HEK293 (cell line): ENCODE data around the gene IGF1R.

Experiments
- BCL11A ChIP-seq: fragments of 450-650 bp; formaldehyde crosslinking; IDR thresholded peaks from 2 replicates; pipeline ENCODE4 v1.5.1; 2016; ENCODE audit warnings: low read depth, missing biosample characterization, missing genetic modification characterization
- GLI2 ChIP-seq: fragments of 450-650 bp; formaldehyde crosslinking; IDR thresholded peaks from 2 replicates; pipeline ENCODE4; 2017; ENCODE audit warnings: missing biosample characterization, missing genetic modification characterization, low read depth, borderline replicate concordance
- GLIS2 ChIP-seq: fragments of 450-650 bp; formaldehyde crosslinking; IDR thresholded peaks from 2 replicates; pipeline ENCODE4 v1.5.1; 2016; ENCODE audit warnings: missing biosample characterization, missing genetic modification characterization
- HOXC10 ChIP-seq: sonication (generic); formaldehyde crosslinking; IDR thresholded peaks from 2 replicates; pipeline ENCODE4 v1.8.1; 2023; ENCODE audit warnings: mild to moderate bottlenecking, missing genetic modification reagents
- IKZF3 ChIP-seq: fragments of 450-650 bp; IDR thresholded peaks from 2 replicates; pipeline ENCODE4 v1.5.0; 2018; ENCODE audit warnings: missing biosample characterization, mild to moderate bottlenecking, missing genetic modification characterization, moderate library complexity
- KLF1 ChIP-seq: fragments of 450-650 bp; formaldehyde crosslinking; IDR thresholded peaks from 2 replicates; pipeline ENCODE4 v1.5.1; 2016; ENCODE audit warnings: missing biosample characterization, missing genetic modification characterization
- KLF10 ChIP-seq: fragments of 450-650 bp; IDR thresholded peaks from 2 replicates; pipeline ENCODE4 v1.5.1; 2018; ENCODE audit warnings: missing biosample characterization, mild to moderate bottlenecking, missing genetic modification characterization
- KLF16 ChIP-seq: fragments of 450-650 bp; formaldehyde crosslinking; IDR thresholded peaks from 2 replicates; pipeline ENCODE4 v1.5.1; 2017; ENCODE audit warnings: missing biosample characterization, missing genetic modification characterization
- KLF8 ChIP-seq: fragments of 450-650 bp; formaldehyde crosslinking; IDR thresholded peaks from 2 replicates; pipeline ENCODE4 v1.5.1; 2016; ENCODE audit warnings: missing biosample characterization, missing genetic modification characterization
- MEIS1 ChIP-seq: sonication (generic); formaldehyde crosslinking; IDR thresholded peaks from 2 replicates; pipeline ENCODE4 v1.8.1; 2022; ENCODE audit warnings: missing genetic modification reagents, mild to moderate bottlenecking, borderline replicate concordance
- OSR2 ChIP-seq: fragments of 450-650 bp; formaldehyde crosslinking; IDR thresholded peaks from 2 replicates; pipeline ENCODE4 v1.5.1; 2016; ENCODE audit warnings: missing biosample characterization, missing genetic modification characterization
- PATZ1 ChIP-seq: fragments of 450-650 bp; formaldehyde crosslinking; IDR thresholded peaks from 2 replicates; pipeline ENCODE4 v1.5.1; 2016; ENCODE audit warnings: missing biosample characterization, missing genetic modification characterization
- PRDM2 ChIP-seq: fragments of 450-650 bp; formaldehyde crosslinking; IDR thresholded peaks from 2 replicates; pipeline ENCODE4 v1.5.1; 2016; ENCODE audit warnings: missing biosample characterization, missing genetic modification characterization, borderline replicate concordance
- REST ChIP-seq: fragments of 450-650 bp; formaldehyde crosslinking; IDR thresholded peaks from 2 replicates; pipeline ENCODE4 v1.5.1; 2016; ENCODE audit warnings: missing biosample characterization, missing genetic modification characterization
- ZNF10 ChIP-seq: fragments of 450-650 bp; formaldehyde crosslinking; IDR thresholded peaks from 2 replicates; pipeline ENCODE4 v1.5.1; 2017; ENCODE audit warnings: missing biosample characterization, missing genetic modification characterization
- ZNF114 ChIP-seq: fragments of 450-650 bp; formaldehyde crosslinking; IDR thresholded peaks from 2 replicates; pipeline ENCODE4 v1.5.0; 2017; ENCODE audit warnings: missing biosample characterization, missing genetic modification characterization
- ZNF169 ChIP-seq: fragments of 450-650 bp; formaldehyde crosslinking; IDR thresholded peaks from 2 replicates; pipeline ENCODE4 v1.5.1; 2016; ENCODE audit warnings: missing biosample characterization, missing genetic modification characterization
- ZNF19 ChIP-seq: fragments of 450-650 bp; formaldehyde crosslinking; IDR thresholded peaks from 2 replicates; pipeline ENCODE4; 2016; ENCODE audit warnings: missing biosample characterization, missing genetic modification characterization, low read depth
- ZNF335 ChIP-seq: fragments of 450-650 bp; formaldehyde crosslinking; conservative IDR thresholded peaks from 2 replicates; pipeline ENCODE4 v1.5.1; 2016; ENCODE audit warnings: missing biosample characterization, missing genetic modification characterization
- ZNF561 ChIP-seq: fragments of 450-650 bp; IDR thresholded peaks from 2 replicates; pipeline ENCODE4 v1.5.1; 2018; ENCODE audit warnings: missing biosample characterization, missing genetic modification characterization, borderline replicate concordance
- ZNF639 ChIP-seq: fragments of 450-650 bp; formaldehyde crosslinking; IDR thresholded peaks from 2 replicates; pipeline ENCODE4 v1.5.1; 2016; ENCODE audit warnings: missing biosample characterization, missing genetic modification characterization
- ZNF660 ChIP-seq: fragments of 450-650 bp; IDR thresholded peaks from 2 replicates; pipeline ENCODE4 v1.5.1; 2018; ENCODE audit warnings: missing biosample characterization, mild to moderate bottlenecking, missing genetic modification characterization
- ZNF76 ChIP-seq: fragments of 450-650 bp; formaldehyde crosslinking; IDR thresholded peaks from 2 replicates; pipeline ENCODE4; 2016; ENCODE audit warnings: low read depth, missing biosample characterization, missing genetic modification characterization, borderline replicate concordance
- ZNF785 ChIP-seq: fragments of 450-650 bp; formaldehyde crosslinking; IDR thresholded peaks from 2 replicates; pipeline ENCODE4 v1.5.1; 2016; ENCODE audit warnings: missing biosample characterization, missing genetic modification characterization
- ZNF791 ChIP-seq: fragments of 450-650 bp; formaldehyde crosslinking; IDR thresholded peaks from 2 replicates; pipeline ENCODE4 v1.5.1; 2016; ENCODE audit warnings: missing biosample characterization, missing genetic modification characterization
- ZNF792 ChIP-seq: fragments of 450-650 bp; formaldehyde crosslinking; IDR thresholded peaks from 2 replicates; pipeline ENCODE4 v1.5.1; 2016; ENCODE audit warnings: missing biosample characterization, missing genetic modification characterization
- ZNF843 ChIP-seq: fragments of 450-650 bp; formaldehyde crosslinking; IDR thresholded peaks from 2 replicates; pipeline ENCODE4 v1.5.1; 2016; ENCODE audit warnings: missing biosample characterization, missing genetic modification characterization
- ZSCAN4 ChIP-seq: fragments of 450-650 bp; formaldehyde crosslinking; IDR thresholded peaks from 2 replicates; pipeline ENCODE4 v1.5.1; 2017; ENCODE audit warnings: missing biosample characterization, missing genetic modification characterization

Gene IGF1R

GRCh38 chr15:98853161-98853560 lies 204.8 kb downstream of the IGF1R start (continued):
- TF ChIP-seq REST (tag by site-specific recombination) (no peak), ZSCAN4 (tag by site-specific recombination) (no peak), HOXC10 (peak; percentile 82; the same call in 1 of the 2 replicates), IKZF3 (tag by site-specific recombination) (peak; percentile 16; the same call in 1 of the 2 replicates), ZNF792 (tag by site-specific recombination) (no peak), ZNF169 (tag by site-specific recombination) (no peak), GLIS2 (tag by site-specific recombination) (no peak), PATZ1 (tag by site-specific recombination) (peak; percentile 13; the same call in 1 of the 2 replicates), KLF8 (peak; percentile 77), ZNF843 (tag by site-specific recombination) (no peak), ZNF639 (tag by site-specific recombination) (no peak), ZNF660 (tag by site-specific recombination) (peak; percentile 89), GLI2 (no peak), ZNF114 (tag by site-specific recombination) (no peak), ZNF10 (tag by site-specific recombination) (no peak), ZNF561 (tag by site-specific recombination) (0 out of 2 replicates have a peak, but pooled peaks have one; percentile 50), ZNF335 (tag by site-specific recombination) (peak; percentile 15), BCL11A (tag by site-specific recombination) (no peak), KLF1 (tag by site-specific recombination) (peak; percentile 55), ZNF19 (tag by site-specific recombination) (no peak), OSR2 (tag by site-specific recombination) (no peak), ZNF791 (tag by site-specific recombination) (no peak), MEIS1 (no peak; the same call in 1 of the 2 replicates), PRDM2 (tag by site-specific recombination) (no peak), ZNF785 (tag by site-specific recombination) (no peak), ZNF76 (tag by site-specific recombination) (peak; percentile 30; the same call in 1 of the 2 replicates), KLF10 (tag by site-specific recombination) (peak; percentile 75), KLF16 (tag by site-specific recombination) (peak; percentile 55; the same call in 1 of the 2 replicates)
